Activated naive CD8-positive, alpha-beta T cell (primary cell): Measurements from ENCODE around the gene KIFBP.
A peak's percentile ranks its signal among the peaks of the same experiment; 100 is the strongest.
"Not testable (repeated sequence)": the region's sequence is repeated elsewhere in the genome, so short reads cannot be mapped to it uniquely, and the experiment has no call there.

Experiments
- H3K27ac Mint-ChIP-seq: one replicate; pipeline ENCODE4 v1.8.0; 2021; ENCODE audit warnings: mixed read lengths
- H3K27me3 Mint-ChIP-seq: one replicate; pipeline ENCODE4 v1.8.0; 2021; ENCODE audit warnings: mixed read lengths
- H3K36me3 Mint-ChIP-seq: one replicate; pipeline ENCODE4 v1.8.0; 2021; ENCODE audit warnings: mixed read lengths
- H3K4me1 Mint-ChIP-seq: one replicate; pipeline ENCODE4 v1.8.0; 2021; ENCODE audit warnings: low read depth, mixed read lengths
- H3K4me3 Mint-ChIP-seq: one replicate; pipeline ENCODE4 v1.8.0; 2021; ENCODE audit warnings: mild to moderate bottlenecking, mixed read lengths
- H3K9me3 Mint-ChIP-seq: one replicate; pipeline ENCODE4 v1.8.0; 2021; ENCODE audit warnings: low read depth, mixed read lengths

KIFBP gene

GRCh38 chr10:68979738-68980137 is 8.9 kb upstream of the KIFBP start:
- H3K36me3 Mint-ChIP-seq, H3K9me3 Mint-ChIP-seq, H3K27me3 Mint-ChIP-seq, H3K4me3 Mint-ChIP-seq: not testable (repeated sequence)
- Mint-ChIP-seq H3K4me1 (peaks cover 10% of the 10 kb centered on the region), H3K27ac (peak overlapping the region; percentile 54)

- no peaks in the 10 kb centered on the region for H3K27me3 Mint-ChIP-seq
- no peak overlapping the region for H3K4me3 Mint-ChIP-seq
- H3K9me3 Mint-ChIP-seq, result no peaks in the 10 kb centered on the region
- H3K36me3 Mint-ChIP-seq, result peaks cover 4% of the 10 kb centered on the region
- no peak overlapping the region for H3K27ac Mint-ChIP-seq
- peaks cover 10% of the 10 kb centered on the region for H3K4me1 Mint-ChIP-seq
Observed at GRCh38 chr10:68981074-68981473, 7.5 kb upstream of the KIFBP start.

GRCh38 chr10:68982389-68982788 is 6.2 kb upstream of the KIFBP start:
- peak overlapping the region; percentile 11 for H3K27ac Mint-ChIP-seq
- H3K4me1 Mint-ChIP-seq, result peaks cover 14% of the 10 kb centered on the region
- H3K9me3 Mint-ChIP-seq, result no peaks in the 10 kb centered on the region
- H3K36me3 Mint-ChIP-seq, result peaks cover 4% of the 10 kb centered on the region
- no peaks in the 10 kb centered on the region for H3K27me3 Mint-ChIP-seq
- H3K4me3 Mint-ChIP-seq, result no peak overlapping the region

- peak overlapping the region; percentile 99 for H3K4me3 Mint-ChIP-seq
- H3K9me3 Mint-ChIP-seq, result no peaks in the 10 kb centered on the region
- H3K4me1 Mint-ChIP-seq, result peaks cover 47% of the 10 kb centered on the region
- H3K27ac Mint-ChIP-seq, result no peak overlapping the region
- no peaks in the 10 kb centered on the region for H3K27me3 Mint-ChIP-seq
- peaks cover 5% of the 10 kb centered on the region for H3K36me3 Mint-ChIP-seq
Observed at GRCh38 chr10:68987611-68988010, 992 bp upstream of the KIFBP start.

- Mint-ChIP-seq H3K4me1 (peaks cover 57% of the 10 kb centered on the region), H3K36me3 (peaks cover 3% of the 10 kb centered on the region)
Observed at GRCh38 chr10:68989317-68989990, 851 bp downstream of the KIFBP start.

GRCh38 chr10:68992636-68993440 is 4.2 kb downstream of the KIFBP start:
- Mint-ChIP-seq H3K4me1 (peaks cover 69% of the 10 kb centered on the region), H3K27me3 (no peaks in the 10 kb centered on the region), H3K9me3 (no peaks in the 10 kb centered on the region), H3K27ac (peak overlapping the region; percentile 80), H3K36me3 (peaks cover 3% of the 10 kb centered on the region), H3K4me3 (no peak overlapping the region)

More at GRCh38 chr10:68989317-68989990, 851 bp downstream of the KIFBP start:
- no peaks in the 10 kb centered on the region for H3K27me3 Mint-ChIP-seq
- H3K27ac Mint-ChIP-seq, result peak overlapping the region; percentile 69
- H3K9me3 Mint-ChIP-seq, result no peaks in the 10 kb centered on the region
- peak overlapping the region; percentile 99 for H3K4me3 Mint-ChIP-seq

GRCh38 chr10:68997211-68997610 is 8.6 kb downstream of the KIFBP start:
- no peaks in the 10 kb centered on the region for H3K9me3 Mint-ChIP-seq
- H3K27me3 Mint-ChIP-seq, result no peaks in the 10 kb centered on the region
- peak overlapping the region; percentile 46 for H3K4me3 Mint-ChIP-seq
- peak overlapping the region; percentile 96 for H3K27ac Mint-ChIP-seq
- H3K4me1 Mint-ChIP-seq, result peaks cover 42% of the 10 kb centered on the region
- H3K36me3 Mint-ChIP-seq, result peaks cover 3% of the 10 kb centered on the region

- peaks cover 5% of the 10 kb centered on the region for H3K4me1 Mint-ChIP-seq
- no peak overlapping the region for H3K4me3 Mint-ChIP-seq
- H3K27ac Mint-ChIP-seq, result peak overlapping the region; percentile 58
- no peaks in the 10 kb centered on the region for H3K36me3 Mint-ChIP-seq
- no peaks in the 10 kb centered on the region for H3K9me3 Mint-ChIP-seq
- H3K27me3 Mint-ChIP-seq, result no peaks in the 10 kb centered on the region
Observed at GRCh38 chr10:69004821-69005220, 16.2 kb downstream of the KIFBP start.

GRCh38 chr10:69005704-69006485 is 17.3 kb downstream of the KIFBP start:
- Mint-ChIP-seq H3K9me3 (no peaks in the 10 kb centered on the region), H3K4me3 (no peak overlapping the region), H3K36me3 (peaks cover 2% of the 10 kb centered on the region), H3K27me3 (no peaks in the 10 kb centered on the region), H3K27ac (no peak overlapping the region), H3K4me1 (peaks cover 1% of the 10 kb centered on the region)

- Mint-ChIP-seq H3K27me3 (no peaks in the 10 kb centered on the region), H3K36me3 (peaks cover 2% of the 10 kb centered on the region), H3K4me3 (no peak overlapping the region), H3K27ac (no peak overlapping the region), H3K4me1 (peaks cover 1% of the 10 kb centered on the region), H3K9me3 (no peaks in the 10 kb centered on the region)
Observed at GRCh38 chr10:69007260-69007659, 18.7 kb downstream of the KIFBP start.

- Mint-ChIP-seq H3K4me3 (no peak overlapping the region), H3K27me3 (no peaks in the 10 kb centered on the region), H3K9me3 (no peaks in the 10 kb centered on the region), H3K27ac (no peak overlapping the region), H3K4me1 (peaks cover 5% of the 10 kb centered on the region), H3K36me3 (peaks cover 2% of the 10 kb centered on the region)
Observed at GRCh38 chr10:69009360-69009759, 20.8 kb downstream of the KIFBP start.

- H3K4me1 Mint-ChIP-seq, result peaks cover 4% of the 10 kb centered on the region
- H3K27me3 Mint-ChIP-seq, result no peaks in the 10 kb centered on the region
- peaks cover 2% of the 10 kb centered on the region for H3K36me3 Mint-ChIP-seq
- no peaks in the 10 kb centered on the region for H3K9me3 Mint-ChIP-seq
- H3K27ac Mint-ChIP-seq, result no peak overlapping the region
- H3K4me3 Mint-ChIP-seq, result no peak overlapping the region
Observed at GRCh38 chr10:69010151-69010640, 21.6 kb downstream of the KIFBP start.

- not testable (repeated sequence) for H3K27ac Mint-ChIP-seq, H3K4me1 Mint-ChIP-seq, H3K36me3 Mint-ChIP-seq, H3K27me3 Mint-ChIP-seq, H3K4me3 Mint-ChIP-seq, H3K9me3 Mint-ChIP-seq
Observed at GRCh38 chr10:69012778-69013177, 24.2 kb downstream of the KIFBP start.

- H3K4me1 Mint-ChIP-seq, result peaks cover 4% of the 10 kb centered on the region
- H3K27me3 Mint-ChIP-seq, result no peaks in the 10 kb centered on the region
- no peak overlapping the region for H3K4me3 Mint-ChIP-seq
- H3K9me3 Mint-ChIP-seq, result no peaks in the 10 kb centered on the region
- no peak overlapping the region for H3K27ac Mint-ChIP-seq
- H3K36me3 Mint-ChIP-seq, result peaks cover 12% of the 10 kb centered on the region
Observed at GRCh38 chr10:69014171-69014570, 25.6 kb downstream of the KIFBP start.

GRCh38 chr10:69018613-69019012 is 30.0 kb downstream of the KIFBP start:
- Mint-ChIP-seq H3K4me1 (no peaks in the 10 kb centered on the region), H3K27me3 (no peaks in the 10 kb centered on the region), H3K36me3 (peaks cover 9% of the 10 kb centered on the region), H3K4me3 (no peak overlapping the region), H3K27ac (no peak overlapping the region), H3K9me3 (no peaks in the 10 kb centered on the region)
